GM12875 (cell line): Measurements from ENCODE around the gene IRAK1BP1.
"Not testable (repeated sequence)": the region's sequence is repeated elsewhere in the genome, so short reads cannot be mapped to it uniquely, and the experiment has no call there.

ENCODE experiments used
- H3K4me3 ChIP-seq: one replicate; pipeline ENCODE4 v1.5.1; 2011; ENCODE audit warnings: low read depth, low read length, control low read depth
- TF ChIP-seq, protein P1 (sequence below): IDR thresholded peaks from 2 replicates; pipeline ENCODE4 v1.5.1; 2011; ENCODE audit warnings: low read depth, mild to moderate bottlenecking, control low read depth, inconsistent platforms, low read length, moderate library complexity, borderline replicate concordance; ENCODE audit not compliant: insufficient read depth

IRAK1BP1 gene

GRCh38 chr6:78854546-78854945, 12.8 kb upstream of the IRAK1BP1 start:
- H3K4me3 ChIP-seq: no peak overlapping the region
- TF ChIP-seq, protein P1, sequence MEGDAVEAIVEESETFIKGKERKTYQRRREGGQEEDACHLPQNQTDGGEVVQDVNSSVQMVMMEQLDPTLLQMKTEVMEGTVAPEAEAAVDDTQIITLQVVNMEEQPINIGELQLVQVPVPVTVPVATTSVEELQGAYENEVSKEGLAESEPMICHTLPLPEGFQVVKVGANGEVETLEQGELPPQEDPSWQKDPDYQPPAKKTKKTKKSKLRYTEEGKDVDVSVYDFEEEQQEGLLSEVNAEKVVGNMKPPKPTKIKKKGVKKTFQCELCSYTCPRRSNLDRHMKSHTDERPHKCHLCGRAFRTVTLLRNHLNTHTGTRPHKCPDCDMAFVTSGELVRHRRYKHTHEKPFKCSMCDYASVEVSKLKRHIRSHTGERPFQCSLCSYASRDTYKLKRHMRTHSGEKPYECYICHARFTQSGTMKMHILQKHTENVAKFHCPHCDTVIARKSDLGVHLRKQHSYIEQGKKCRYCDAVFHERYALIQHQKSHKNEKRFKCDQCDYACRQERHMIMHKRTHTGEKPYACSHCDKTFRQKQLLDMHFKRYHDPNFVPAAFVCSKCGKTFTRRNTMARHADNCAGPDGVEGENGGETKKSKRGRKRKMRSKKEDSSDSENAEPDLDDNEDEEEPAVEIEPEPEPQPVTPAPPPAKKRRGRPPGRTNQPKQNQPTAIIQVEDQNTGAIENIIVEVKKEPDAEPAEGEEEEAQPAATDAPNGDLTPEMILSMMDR: no peak

DNA sequence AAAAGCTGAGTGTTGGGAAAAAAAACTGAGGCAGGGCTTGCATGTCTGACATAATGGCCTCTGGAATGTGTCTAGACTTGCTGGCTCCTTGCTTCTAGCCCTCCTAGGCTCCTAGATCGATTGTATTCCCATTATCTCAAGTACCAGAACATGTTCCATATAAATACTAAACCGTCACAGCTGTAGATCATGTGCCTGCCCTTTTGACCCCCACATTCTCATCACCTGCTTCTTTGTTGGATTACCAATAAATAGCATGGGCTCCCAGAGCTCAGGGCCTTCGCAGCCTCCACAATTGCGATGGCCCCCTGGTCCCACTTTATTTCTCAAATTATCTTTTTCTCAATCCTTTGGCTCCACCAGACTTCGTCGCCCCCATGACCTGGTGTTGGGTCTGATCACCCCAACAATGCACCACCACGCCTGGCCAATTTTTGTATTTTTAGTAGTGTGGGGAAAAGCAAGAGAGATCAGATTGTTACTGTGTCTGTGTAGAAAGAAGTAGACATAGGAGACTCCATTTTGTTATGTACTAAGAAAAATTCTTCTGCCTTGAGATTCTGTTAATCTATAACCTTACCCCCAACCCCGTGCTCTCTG, 8.9 kb upstream of the IRAK1BP1 start:
- not testable (repeated sequence) for H3K4me3 ChIP-seq

DNA sequence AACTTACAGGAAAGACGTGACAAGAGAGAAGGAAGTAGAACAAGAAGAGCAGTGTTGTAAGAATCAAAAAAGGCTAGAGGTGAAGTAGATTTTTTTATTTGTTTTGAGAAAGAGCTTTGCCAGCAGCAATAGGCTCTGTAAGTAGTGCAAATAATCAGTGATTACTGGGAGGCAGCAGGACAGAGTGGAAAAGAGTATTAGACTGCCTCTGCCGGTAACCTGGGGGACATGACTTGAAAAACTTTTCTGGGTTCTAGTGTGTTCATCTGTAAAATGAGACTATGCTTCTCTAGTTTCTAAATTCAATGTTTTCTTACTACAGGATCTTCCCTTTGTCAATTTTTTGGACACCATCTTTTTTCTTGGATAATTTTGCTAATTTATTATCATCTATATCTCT, 5.8 kb upstream of the IRAK1BP1 start:
- H3K4me3 ChIP-seq: no peak overlapping the region
- TF ChIP-seq, protein P1: no peak

GRCh38 chr6:78863576-78863975, 3.8 kb upstream of the IRAK1BP1 start:
- TF ChIP-seq, protein P1: no peak
- H3K4me3 ChIP-seq: no peak overlapping the region

DNA sequence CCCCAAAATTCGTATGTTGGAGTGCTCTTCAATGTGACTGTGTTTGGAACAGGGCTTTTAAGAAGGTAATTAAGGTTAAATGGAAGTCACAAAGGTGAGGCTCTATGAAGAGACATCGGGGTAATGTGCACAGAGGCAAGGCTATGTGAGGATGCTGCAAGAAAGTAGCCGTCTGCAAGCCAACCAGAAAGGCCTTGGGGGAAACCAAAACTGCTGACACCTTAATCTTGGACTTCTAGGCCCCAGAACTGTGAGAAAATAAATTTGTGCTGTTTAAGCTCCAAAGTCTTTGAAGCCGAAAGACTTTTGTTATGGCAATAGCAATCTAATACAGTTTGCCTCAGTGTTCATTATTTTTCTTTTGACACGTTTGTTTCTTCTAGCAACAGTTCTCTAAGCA, 2.4 kb upstream of the IRAK1BP1 start:
- H3K4me3 ChIP-seq: no peak overlapping the region
- TF ChIP-seq, protein P1: no peak

DNA sequence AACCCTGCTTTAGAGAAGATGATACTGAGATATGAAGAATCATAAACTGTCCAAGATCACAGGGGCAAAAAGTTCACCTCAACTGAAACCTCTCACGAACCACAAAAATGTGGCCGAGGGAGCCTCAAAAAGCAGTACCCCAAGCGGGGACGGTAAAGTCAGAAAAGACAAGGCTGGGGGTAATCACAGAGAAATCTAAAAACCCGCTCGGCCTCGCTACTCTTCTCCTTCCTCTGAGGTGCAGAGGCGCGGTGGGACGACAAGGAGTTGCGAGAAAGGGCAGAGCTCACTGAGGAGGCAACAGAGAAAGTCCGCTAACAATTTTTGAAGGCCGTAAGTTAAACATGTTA, 356 bp upstream of the IRAK1BP1 start:
- TF ChIP-seq, protein P1: no peak
- H3K4me3 ChIP-seq: peak overlapping the region; percentile 69

DNA sequence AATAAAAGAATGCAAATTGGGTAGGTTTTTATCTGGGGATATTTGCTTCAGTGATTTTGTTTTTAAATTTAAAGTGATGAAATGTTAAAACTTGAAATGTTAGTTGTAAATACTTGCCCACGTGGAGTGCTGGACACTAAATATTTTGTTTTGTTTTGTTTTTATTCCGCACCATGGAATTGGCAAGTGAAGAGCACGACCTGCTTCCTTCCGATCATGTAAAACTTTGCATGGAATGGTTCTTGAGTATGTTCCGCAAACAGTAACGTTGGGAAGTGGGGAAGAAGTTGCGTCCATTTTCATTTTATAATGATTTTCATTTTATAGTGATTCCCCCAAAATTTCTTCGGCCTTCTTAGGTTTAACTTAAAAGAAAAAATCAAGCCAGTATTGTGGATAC, 765 bp downstream of the IRAK1BP1 start:
- H3K4me3 ChIP-seq: peak overlapping the region; percentile 69
- TF ChIP-seq, protein P1: no peak

- TF ChIP-seq, protein P1: no peak
- H3K4me3 ChIP-seq: no peak overlapping the region
Measured at GRCh38 chr6:78875505-78875904, 8.2 kb downstream of the IRAK1BP1 start.
